H1 (cell line): ENCODE results near the gene ZBED4.

Experiments
- CTCF ChIP-seq, 3 experiments: IDR thresholded peaks; 1 replicate in 2 of 3; 2 replicates in 1 of 3; pipeline versions ENCODE4 v1.5.1 to v1.6.1; 2011; ENCODE audit warnings: low read length in 3 of 3, mild to moderate bottlenecking in 3 of 3, inconsistent platforms in 2 of 3, low read depth in 1 of 3, moderate library complexity in 1 of 3; ENCODE audit not compliant: insufficient read depth in 1 of 3; ENCODE audit errors: control extremely low read depth in 1 of 3
- EGR1 ChIP-seq: IDR thresholded peaks from 2 replicates; pipeline ENCODE4 v1.6.1; 2011; ENCODE audit warnings: low read depth, low read length, borderline replicate concordance
- EP300 ChIP-seq, 2 experiments: IDR thresholded peaks; 1 replicate in 1 of 2; 2 replicates in 1 of 2; pipeline ENCODE4 v1.6.1; 2011 to 2012; ENCODE audit warnings: low read depth in 2 of 2, low read length in 2 of 2, mild to moderate bottlenecking in 2 of 2, borderline replicate concordance in 1 of 2, inconsistent platforms in 1 of 2, moderate library complexity in 1 of 2
- MAFK ChIP-seq: IDR thresholded peaks from 2 replicates; pipeline ENCODE4 v1.6.1; 2012; ENCODE audit warnings: low read depth, mild to moderate bottlenecking, improper control_type of control experiment, low read length
- MAX ChIP-seq: IDR thresholded peaks from 2 replicates; pipeline ENCODE4 v1.6.1; 2012; ENCODE audit warnings: inconsistent platforms
- POLR2A ChIP-seq, 2 experiments: IDR thresholded peaks; 1 replicate in 1 of 2; 2 replicates in 1 of 2; pipeline ENCODE4 v1.6.1; 2011; ENCODE audit warnings: low read depth in 2 of 2, low read length in 2 of 2, mild to moderate bottlenecking in 2 of 2; ENCODE audit errors: control extremely low read depth in 1 of 2
- POLR2AphosphoS5 ChIP-seq: IDR thresholded peaks from 2 replicates; pipeline ENCODE4 v1.6.1; 2011; ENCODE audit warnings: low read depth, low read length
- USF2 ChIP-seq: IDR thresholded peaks from 2 replicates; pipeline ENCODE4 v1.6.1; 2011; ENCODE audit warnings: low read length, improper control_type of control experiment

- no peak for TF ChIP-seq POLR2A (IDR thresholded peaks at IDR 0.05; ENCODE audit: control extremely low read depth in 1 of 2, low read depth in 2 of 2, low read length in 2 of 2)
- no peak for TF ChIP-seq EP300 (IDR thresholded peaks at IDR 0.05; ENCODE audit: borderline replicate concordance in 1 of 2, low read depth in 2 of 2, low read length in 2 of 2)
- no peak for TF ChIP-seq CTCF (IDR thresholded peaks at IDR 0.05; ENCODE audit: control extremely low read depth in 1 of 3, insufficient read depth in 1 of 3, low read depth in 1 of 3, low read length in 3 of 3)
- no peak for TF ChIP-seq EGR1
- TF ChIP-seq MAX: no peak
- no peak for TF ChIP-seq POLR2AphosphoS5
- no peak for TF ChIP-seq MAFK
- TF ChIP-seq USF2: no peak
These were observed 29.6 kb downstream of the ZBED4 start for GRCh38 chr22:49883294-49883640.
